HG03175 (cell line): ENCODE results near the gene POU6F2.

Experiments used
- ATAC-seq: cut with Tn5 transposase; IDR thresholded peaks from one replicate; pipeline ENCODE4 v1.9.1; 2021; ENCODE audit warnings: mild to moderate bottlenecking, moderate library complexity; ENCODE audit not compliant: unreplicated experiment

The POU6F2 gene

DNA sequence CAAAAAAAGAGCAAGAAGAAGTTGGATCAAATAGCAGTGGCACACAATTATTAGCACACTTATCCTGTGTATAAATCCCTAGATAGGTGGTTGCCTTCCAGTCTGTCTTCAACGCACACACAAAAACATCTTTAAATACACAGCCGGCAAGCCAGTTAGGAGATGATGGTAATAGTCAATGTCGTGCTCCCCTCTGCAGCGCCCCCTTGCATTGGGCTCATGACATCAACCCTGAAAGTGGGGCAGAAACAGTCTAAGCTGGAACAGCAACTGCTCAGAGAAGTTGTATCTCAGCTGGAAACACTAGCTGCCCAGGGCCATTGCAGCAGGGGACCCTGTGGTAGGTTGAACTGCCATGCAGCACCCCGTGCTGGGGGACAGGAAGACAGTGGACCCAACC lies 409.0 kb downstream of the POU6F2 start:
- ATAC-seq, result no peak

DNA sequence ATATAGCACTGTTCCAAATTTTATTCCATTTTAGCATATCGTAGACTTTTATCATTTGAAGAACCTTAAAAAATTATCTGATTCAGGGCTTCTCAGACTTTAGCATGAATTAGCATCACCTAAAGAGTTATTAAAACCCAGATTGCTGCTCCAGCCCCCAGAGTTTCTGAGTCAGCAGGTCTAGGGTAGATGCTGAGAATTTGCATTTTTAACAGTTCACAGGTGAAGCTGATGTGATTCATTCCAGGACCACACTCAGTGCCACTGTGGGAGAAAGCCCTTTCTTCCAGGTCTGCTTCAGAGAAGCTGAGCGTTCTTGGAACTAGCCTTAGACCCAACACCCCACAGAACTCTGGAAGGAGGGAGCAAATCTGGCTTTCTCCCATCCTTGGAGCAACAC lies 414.4 kb downstream of the POU6F2 start:
- no peak for ATAC-seq

DNA sequence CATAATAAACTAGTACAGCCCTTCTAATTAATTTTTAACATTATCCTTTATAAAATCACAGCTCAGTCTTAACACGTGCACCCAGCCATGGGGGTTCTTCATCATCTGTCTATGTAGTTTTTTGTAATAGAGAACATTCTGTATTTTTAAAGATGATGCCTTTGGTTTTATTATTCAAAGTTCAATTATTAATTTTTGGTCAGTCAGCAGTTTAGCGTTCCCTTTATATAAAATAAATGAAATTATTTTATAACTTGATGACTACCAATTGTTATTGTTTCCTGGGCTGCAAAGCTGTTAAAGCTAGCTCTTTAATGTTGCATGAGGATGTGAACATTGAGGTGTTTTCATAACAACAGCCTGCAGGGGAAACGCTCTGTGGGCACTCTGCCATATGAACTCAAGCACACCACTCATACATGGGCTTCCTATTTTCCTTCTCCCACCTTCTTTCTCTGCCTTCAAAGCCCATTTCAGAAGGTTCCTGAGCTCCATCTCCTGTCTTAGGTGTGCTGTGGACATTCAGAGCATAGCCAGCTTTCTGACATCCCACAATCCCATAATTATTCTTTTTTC lies 416.5 kb downstream of the POU6F2 start:
- ATAC-seq, result no peak

DNA sequence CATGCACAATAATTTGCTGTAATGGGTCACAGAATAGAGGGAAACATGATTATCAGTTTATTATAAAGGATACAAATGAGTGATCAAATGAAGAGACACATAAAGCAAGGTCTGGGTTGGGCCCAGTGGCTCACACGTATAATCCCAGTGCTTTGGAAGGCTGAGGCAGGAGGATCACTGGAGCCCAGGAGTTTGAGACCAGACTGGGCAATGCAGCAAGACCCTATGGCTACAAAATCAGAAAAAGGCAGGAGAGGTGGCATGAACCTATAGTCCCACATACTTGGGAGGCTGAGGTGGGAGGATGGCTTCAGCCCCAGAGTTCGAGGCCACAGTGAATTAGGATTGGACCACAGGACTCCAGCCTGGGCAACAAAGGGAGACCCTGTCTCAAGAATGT lies 421.7 kb downstream of the POU6F2 start:
- no peak for ATAC-seq

DNA sequence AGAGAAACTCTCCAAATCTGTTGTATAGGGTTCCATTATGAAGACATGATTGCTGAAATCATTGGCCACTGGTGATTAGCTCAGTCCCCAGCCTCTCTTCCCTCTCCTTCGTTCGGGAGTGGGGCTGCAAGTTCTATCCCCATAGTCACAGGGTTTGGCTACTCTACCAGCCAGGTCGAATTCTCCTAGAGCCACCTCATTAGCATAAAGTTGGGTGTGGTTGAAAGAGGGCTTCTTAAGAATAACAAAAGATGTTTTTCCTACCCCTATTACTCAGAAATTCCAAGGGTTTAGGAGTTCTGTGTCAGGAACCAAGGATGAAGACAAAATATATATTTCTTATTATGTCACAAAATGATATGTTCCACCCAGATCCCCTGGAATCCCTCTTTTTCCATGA lies 422.3 kb downstream of the POU6F2 start:
- ATAC-seq, result no peak

DNA sequence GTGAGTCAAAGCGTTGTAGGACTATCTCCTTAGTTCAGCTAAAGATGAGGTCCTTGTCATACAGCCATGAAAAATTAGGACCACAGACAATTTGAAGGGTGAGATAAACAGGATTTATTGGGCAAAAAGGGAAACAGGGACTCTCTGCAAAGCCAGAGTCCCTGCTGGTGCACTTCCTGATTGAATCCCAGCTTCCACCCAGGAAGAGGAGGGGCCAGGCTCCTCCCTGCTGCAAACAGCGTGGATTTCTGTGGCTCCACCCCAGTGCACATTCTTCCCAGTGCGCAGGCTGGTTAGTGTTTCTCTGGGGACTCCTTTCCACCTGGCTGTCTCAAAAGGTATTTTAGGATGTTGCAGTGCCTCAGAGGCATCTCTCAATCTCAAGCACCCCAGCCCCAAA lies 423.1 kb downstream of the POU6F2 start:
- ATAC-seq, result no peak

DNA sequence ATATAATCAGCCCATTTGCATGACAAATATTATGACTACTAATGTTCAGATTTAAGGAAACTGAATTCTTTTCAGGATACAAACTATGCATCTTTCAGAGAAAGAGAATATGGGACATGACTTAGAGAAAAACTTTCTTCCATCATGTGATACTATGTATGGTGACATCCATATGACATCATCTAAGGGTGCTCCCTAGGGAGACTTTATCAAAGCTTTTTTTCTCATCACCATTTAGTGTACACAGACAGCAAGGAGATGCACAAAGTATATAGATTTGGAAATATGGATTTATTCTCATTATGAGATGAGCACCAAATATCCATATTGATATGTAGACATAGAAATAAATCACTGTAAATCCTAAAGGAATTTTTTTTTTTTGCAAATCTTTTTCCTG lies 424.3 kb downstream of the POU6F2 start:
- no peak for ATAC-seq

DNA sequence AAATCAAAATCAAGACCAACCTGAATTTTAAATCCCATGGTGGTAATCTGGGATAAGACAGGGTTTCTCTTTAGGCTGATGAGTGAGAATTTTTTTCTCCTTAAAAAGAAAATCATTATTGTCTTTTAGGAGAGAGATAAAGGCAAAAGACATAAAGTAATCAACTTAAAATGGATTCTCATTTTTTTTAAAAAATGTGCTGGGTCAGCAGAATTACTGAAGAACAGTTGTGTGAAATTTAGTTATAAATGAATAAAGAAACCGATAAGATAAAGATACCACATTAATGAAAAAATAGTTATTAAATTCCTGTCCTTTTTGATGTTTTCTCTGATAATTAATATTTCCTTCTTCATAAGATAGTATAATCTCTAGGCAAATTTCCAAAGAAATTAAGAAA lies 427.2 kb downstream of the POU6F2 start:
- ATAC-seq, result no peak

DNA sequence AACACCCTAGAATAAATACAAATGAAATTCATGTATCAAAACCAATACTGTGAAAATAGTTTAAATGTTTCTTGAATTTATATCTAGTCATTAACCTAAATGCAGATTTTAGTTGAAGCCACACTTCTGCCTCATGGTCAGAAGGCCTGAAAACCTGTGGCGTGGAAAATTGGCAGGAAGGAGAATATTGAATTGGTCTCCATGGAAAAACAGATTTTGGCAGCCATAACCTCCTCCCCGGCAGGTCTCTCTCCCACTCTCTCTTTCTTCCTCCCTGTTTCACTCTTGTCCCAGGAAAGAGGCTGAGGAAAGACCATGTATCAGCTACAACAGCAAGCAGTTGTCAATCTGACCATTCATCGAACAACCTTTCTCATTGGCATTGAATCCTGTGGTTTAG lies 427.9 kb downstream of the POU6F2 start:
- ATAC-seq, result no peak

DNA sequence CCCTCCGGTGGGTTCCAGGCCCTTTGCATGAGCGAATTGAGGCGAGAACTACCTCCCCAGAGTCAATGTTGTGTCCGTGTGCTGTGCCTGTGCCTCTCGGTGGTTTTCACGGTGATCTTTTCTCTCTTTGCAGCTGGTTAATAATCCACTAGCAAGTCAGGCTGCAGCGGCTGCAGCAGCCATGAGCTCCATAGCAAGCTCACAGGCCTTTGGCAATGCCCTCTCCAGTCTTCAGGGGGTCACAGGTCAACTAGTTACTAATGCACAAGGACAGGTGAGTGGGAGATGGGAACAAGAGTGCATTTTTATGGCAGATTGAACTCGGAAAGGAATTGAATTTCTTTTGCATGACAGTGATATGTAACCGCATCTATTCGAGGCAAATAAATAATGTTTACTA lies 428.8 kb downstream of the POU6F2 start:
- no peak for ATAC-seq

DNA sequence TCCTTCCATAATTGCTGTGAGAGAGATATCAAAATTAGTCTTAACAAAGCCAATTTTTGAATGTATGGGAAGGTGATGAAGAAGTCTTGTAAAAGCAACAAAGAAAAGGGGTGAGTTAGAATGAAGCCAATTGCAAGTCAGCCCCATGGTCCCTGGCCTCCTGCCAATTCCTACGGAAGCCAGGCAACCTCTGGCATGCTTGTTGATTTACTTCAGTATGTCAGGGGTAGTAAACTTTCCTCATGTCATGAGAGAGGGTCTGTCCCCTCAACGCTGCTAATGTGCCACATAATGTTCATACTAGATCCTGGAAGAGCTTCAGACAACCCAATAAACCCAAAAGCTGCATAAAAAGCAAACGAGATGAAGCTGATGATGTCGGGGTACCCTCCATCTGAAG lies 429.4 kb downstream of the POU6F2 start:
- no peak for ATAC-seq

DNA sequence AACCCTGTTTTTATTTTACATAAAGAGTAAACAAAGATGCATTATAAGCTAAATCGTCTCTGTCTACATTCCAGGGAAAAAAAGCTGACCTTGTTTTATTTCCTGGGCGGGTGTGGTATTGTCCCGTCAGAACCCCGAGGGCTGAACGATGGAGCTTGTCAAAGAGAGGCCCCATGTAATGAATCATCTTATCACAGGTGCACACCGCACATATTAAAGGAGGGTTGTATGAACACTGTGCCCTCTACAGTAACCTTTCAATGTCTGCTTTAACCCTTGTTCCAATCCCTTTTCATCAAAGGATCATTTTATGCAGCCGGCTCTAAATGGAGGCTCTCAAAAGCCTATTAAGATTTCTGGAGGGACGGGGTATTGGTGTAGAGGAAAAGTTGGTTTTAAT lies 430.0 kb downstream of the POU6F2 start:
- no peak for ATAC-seq

DNA sequence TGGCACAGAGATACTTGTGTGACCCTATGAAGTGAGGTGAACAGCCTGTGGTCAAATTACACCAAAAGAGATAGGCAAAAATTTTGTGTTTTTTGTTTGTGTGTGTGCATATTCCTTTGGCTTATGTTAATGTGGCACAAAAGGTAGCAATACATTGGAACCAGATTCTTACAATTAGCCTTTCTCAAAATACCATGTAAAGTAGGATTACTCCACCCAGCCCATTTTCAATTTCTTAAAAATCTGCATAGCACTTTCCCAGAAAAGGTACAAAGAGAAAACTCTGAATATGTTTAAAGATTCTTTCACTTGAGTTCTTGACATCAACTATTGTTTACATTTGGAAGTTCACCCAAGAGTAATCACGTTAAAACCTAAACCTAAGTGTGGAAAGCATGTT lies 431.2 kb downstream of the POU6F2 start:
- no peak for ATAC-seq

DNA sequence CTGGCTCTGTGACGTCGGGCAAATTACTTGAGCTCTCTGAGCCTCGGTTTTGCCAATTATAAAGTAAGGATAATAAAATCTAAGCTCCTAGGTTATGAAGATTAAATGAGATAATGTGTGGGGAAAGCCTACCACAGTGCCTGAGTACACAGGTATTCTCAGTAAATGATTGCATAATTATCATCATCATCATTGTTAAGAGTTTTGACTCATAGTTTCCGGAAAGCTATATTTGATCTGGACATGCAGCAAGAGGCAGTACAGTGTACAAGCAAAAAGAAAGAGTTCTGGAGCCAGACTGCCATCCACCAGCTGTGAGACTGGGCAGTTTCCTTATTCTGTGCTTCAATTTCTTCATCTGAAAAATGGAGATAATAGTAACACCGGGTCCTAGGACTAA lies 432.9 kb downstream of the POU6F2 start:
- no peak for ATAC-seq

DNA sequence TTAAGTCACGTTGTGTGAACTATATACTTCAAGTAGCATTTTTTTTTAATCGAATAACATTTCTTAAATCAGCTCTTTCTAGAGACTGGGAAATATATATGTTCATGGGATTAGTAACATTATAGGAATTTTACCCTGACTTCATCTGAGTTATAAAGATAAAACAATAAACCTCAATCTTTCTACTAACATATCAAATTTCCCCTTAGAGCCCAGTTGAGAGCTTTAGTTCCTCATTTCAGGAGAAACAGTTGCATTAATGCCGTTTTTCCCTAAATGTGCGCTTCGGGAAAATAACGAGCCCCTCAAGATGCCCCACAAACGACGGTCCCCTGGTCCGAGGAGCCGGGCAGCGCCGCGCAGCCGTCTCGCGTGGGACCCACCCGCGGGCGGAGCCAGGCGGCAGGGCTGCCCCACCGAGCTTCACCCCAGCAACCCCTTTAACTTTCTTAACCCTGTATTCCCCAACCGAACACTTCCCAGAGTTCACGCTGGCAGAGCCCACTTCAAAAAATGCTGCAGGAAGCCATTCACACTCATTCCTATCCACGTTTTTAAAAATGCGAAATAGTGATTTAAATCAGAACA lies 436.0 kb downstream of the POU6F2 start:
- peak; percentile 26 for ATAC-seq

DNA sequence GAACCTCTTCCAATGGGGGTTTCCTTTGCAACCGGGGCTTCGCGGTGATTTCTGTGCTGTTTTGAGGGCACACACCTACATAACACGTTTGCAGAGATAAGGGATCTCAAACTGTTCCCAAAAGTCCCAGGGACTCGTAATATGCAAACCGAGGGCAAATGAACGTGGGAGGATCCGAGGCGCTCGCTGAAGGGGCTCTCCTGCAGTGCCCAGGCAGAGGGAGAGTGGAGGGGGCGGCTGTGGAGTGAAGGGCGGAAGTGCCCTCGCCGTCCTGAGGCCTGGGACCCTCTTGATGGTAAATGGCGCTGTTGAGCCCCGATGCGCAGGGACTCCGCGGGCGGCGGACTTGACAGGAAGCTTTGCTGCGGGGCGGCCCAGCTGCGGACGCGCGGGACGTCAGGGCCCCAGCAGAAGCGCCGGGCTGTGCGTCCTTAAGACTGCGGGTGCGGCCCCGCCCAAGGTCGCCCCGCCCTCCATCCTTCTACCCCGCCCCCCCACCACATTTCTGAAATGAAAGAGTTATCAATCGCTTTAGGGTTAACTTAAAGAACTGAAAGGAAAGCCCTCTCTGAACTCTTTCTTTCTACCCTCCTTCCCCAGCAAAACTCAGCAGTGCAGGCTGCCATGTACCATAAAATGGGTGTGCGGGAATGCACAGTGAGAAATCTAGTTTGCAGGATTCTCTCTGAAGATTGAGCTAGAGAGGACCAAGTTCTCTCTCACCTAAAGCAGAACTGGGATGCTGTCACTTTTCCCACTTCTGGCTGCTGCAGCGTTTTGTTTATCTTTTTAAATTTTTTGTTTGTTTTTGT lies 436.7 kb downstream of the POU6F2 start:
- ATAC-seq, result peak; percentile 93

DNA sequence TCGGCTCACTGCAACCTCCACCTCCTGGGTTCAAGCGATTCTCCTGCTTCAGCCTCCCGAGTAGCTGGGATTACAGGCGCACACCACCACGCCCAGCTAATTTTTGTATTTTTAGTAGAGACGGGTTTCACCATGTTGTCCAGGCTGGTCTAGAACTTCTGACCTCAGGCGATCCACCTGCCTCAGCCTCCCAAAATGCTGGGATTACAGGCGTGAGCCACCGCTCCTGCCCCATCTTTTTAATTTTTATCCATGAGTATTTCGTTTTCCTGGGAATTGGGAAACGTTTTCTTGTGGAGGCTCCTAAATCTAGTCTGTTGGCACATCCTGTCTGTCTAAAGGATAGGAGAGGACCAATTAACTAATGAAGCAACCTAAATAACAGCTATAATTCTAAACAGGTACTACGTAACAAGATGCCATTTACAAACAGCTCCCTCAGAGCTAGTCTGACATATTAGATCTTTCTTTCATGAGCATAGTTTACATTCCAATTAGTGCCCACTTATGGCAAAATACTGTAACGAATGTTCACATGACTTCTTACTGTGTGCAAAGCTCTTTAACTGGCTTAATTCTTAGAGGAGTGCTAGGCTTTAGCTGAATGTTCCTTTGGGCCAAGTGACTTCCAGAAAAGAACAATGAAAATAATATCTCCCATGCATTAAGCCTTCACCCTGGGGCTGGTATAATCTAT lies 437.5 kb downstream of the POU6F2 start:
- ATAC-seq, result no peak

DNA sequence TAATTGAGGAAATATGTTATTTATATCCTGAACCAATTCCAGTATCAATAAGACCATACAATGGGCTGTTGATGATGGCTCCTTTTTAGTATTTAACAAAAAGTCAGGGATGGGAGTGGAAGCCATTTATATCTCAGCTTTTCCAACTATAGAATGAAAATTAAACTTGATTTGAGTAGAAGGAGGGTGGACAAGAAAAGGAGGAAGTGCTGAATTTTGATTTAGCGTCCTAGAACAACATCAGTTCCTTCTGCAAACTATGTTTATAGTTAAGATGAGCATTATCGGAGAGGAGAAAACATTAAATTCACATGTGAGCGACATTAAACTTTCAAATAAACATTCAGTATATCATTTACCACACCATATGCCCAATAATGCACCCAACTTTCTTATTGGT lies 439.2 kb downstream of the POU6F2 start:
- ATAC-seq, result no peak

DNA sequence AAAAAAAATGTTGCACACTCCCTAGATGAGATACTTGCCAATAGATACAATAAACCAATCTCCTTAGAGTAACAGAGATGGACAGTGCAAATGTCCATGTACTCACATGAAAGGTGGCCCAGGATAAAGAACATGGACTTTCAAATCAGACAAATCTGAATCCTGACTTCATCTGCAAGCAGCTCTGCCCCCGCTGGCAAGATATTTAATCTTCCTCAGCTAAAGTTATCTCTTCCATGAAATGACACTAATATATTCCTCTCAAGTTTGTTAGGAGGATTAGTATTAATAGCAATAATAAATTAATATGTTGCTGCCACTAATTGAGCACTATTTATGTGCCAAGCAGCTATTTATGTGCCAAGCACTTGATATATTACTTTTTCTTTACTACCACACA lies 439.9 kb downstream of the POU6F2 start:
- ATAC-seq, result no peak

DNA sequence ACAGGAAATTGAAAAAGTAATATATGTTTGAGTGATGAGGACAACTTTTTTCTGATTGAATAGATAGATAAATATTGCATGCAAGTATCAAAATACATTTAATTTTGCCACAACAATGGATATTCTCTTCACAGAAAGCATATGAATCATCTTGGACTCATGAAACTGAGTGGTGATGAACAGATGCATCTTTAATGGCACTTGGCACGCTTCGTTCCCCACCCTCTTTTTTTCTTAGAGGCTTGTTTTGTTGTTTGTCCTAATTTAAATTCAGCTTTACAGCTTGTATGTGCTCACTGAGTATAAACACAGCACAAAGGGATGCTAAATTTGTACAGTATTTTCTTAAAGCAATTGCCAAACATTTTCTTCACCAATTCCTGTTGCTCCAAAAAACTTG lies 443.5 kb downstream of the POU6F2 start:
- no peak for ATAC-seq

DNA sequence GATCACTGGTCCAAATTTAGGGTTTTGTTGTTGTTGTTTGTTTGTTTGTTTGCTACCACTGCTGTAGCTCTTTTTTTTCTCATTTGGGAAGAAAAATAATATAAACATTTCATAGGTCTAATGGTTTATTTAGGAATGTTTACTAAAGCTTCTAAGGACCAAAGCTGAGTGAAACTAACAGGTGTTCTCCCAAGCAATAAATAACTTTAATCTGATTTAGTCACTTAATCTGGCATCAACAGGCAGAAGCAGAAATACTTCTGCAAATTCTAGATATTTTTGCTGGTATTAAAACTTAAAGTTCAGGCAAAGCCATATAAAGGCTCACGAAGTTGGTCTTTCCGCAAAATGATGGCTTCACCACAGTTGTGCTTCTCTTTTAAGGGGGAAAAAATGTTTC lies 444.0 kb downstream of the POU6F2 start:
- ATAC-seq, result no peak

DNA sequence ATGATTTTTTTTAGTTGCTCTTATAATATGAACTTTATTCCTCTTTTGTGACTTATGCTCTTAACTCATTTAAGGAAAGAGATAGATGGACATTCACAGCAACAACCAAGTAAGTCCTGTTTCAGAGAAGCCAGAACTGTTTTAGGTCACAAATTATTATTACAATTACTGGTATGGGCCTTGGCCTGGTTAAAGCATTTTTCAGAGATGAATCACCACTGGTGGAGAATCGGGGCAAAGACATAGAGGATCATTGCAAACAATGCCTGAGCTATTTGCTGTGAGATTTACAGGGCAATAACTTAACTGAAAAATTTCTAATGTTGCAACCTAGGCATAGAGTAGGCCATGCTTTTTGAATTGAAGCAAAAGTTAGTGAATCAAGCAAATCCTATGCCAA lies 450.5 kb downstream of the POU6F2 start:
- ATAC-seq, result no peak
